ENCODE results near the gene ARID1B. TPM values are rescaled to one million over a fixed set of nuclear protein-coding genes. Genes with fewer than 3 reads are reported as not detected.

The ARID1B gene
- total and polyA plus RNA-seq, 2 of the 13 experiments (the other 11 are each of a cell fraction or from before 2014, with no cell fraction given) = 20.1 to 32.6 TPM

- POLR2A ChIA-PET = no interaction called here
- FAIRE-seq (no peak), DNase-seq (ENCODE audit: low spot score) (no peak), ATAC-seq (no peak)
- peaks cover 90% of the 10 kb centered on the region for H3K79me2 ChIP-seq (ENCODE audit: insufficient read depth, low read length)
- H3K4me3 ChIP-seq (replicated peaks in 1 of 3; ENCODE audit: insufficient read depth in 1 of 3, low read depth in 2 of 3, low read length in 3 of 3) = no peak overlapping the region
- no peak overlapping the region for H3K4me2 ChIP-seq (ENCODE audit: low read depth, low read length)
- H3K27ac ChIP-seq (ENCODE audit: extremely low read length, insufficient read depth, low read length) = no peak overlapping the region
- CTCF ChIA-PET (ENCODE audit: low intra/inter-chr PET ratio, low total read pairs) = no interaction called here
- no peaks in the 10 kb centered on the region for H3K27me3 ChIP-seq (ENCODE audit: control insufficient read depth in 1 of 2, insufficient read depth in 2 of 2, low read length in 2 of 2)
- no TSS peak for BruUV-seq (replicated peaks)
- in situ Hi-C loops (cut with HindIII; ENCODE audit: extremely low pct_ligation_motif_present, low pct_unique_long_range_greater_than_20kb) = no loop called here
- H3K4me1 ChIP-seq (ENCODE audit: insufficient read depth, low read length) = peaks cover 22% of the 10 kb centered on the region
- H4K20me1 ChIP-seq (ENCODE audit: insufficient read depth, low read length) = peaks cover 37% of the 10 kb centered on the region
- no peak for TF ChIP-seq USF2 (IDR thresholded peaks at IDR 0.05; ENCODE audit: low read depth, low read length)
- no peak for TF ChIP-seq USF2 (CRISPR knock-in tag; IDR thresholded peaks at IDR 0.05; ENCODE audit: borderline replicate concordance)
- no peak for TF ChIP-seq TARDBP (CRISPR knock-in tag; IDR thresholded peaks at IDR 0.05)
- no peak for TF ChIP-seq ZNF180 (CRISPR knock-in tag; IDR thresholded peaks at IDR 0.05; ENCODE audit: borderline replicate concordance, low read depth)
- TF ChIP-seq ZNF317 (CRISPR knock-in tag; IDR thresholded peaks at IDR 0.05) = no peak
- TF ChIP-seq GFI1 (CRISPR knock-in tag; IDR thresholded peaks at IDR 0.05; ENCODE audit: borderline replicate concordance) = no peak
- TF ChIP-seq SALL1 (CRISPR knock-in tag; IDR thresholded peaks at IDR 0.05) = no peak
- no peak for TF ChIP-seq ZNF205 (CRISPR knock-in tag; IDR thresholded peaks at IDR 0.05)
- TF ChIP-seq CHCHD3 (CRISPR knock-in tag; IDR thresholded peaks at IDR 0.05) = no peak
- TF ChIP-seq GABPA (IDR thresholded peaks at IDR 0.05; ENCODE audit: low read depth, low read length) = no peak
- no peak for TF ChIP-seq GABPA (CRISPR knock-in tag; IDR thresholded peaks at IDR 0.05; ENCODE audit: low read depth)
- TF ChIP-seq PLSCR1 (CRISPR knock-in tag; IDR thresholded peaks at IDR 0.05; ENCODE audit: borderline replicate concordance) = no peak
- no peak overlapping the region for H2AFZ ChIP-seq (ENCODE audit: low read length)
- no peak overlapping the region for H3K9ac ChIP-seq (ENCODE audit: insufficient read depth, low read depth, low read length)
- intact Hi-C loops (cut with micrococcal nuclease; ENCODE audit: unreplicated experiment) = no loop called here
- WGBS (ENCODE audit: low lambda C conversion rate) = 95% methylated on average over 8 of the region's 8 CpGs
- peaks cover 2 to 4% of the 10 kb centered on the region in 2 experiments; a peak in 3 of 5 replicates for H3K36me3 ChIP-seq (replicated peaks in 1 of 2; ENCODE audit: control insufficient read depth in 1 of 2, insufficient read depth in 2 of 2, low read length in 2 of 2)
- no peaks in the 10 kb centered on the region for H3K9me3 ChIP-seq (ENCODE audit: low read length)
Measured at GRCh38 chr6:156824142-156824541, 47.0 kb downstream of the ARID1B start.
